Measurements from ENCODE around the gene OARD1.

The OARD1 gene

DNA sequence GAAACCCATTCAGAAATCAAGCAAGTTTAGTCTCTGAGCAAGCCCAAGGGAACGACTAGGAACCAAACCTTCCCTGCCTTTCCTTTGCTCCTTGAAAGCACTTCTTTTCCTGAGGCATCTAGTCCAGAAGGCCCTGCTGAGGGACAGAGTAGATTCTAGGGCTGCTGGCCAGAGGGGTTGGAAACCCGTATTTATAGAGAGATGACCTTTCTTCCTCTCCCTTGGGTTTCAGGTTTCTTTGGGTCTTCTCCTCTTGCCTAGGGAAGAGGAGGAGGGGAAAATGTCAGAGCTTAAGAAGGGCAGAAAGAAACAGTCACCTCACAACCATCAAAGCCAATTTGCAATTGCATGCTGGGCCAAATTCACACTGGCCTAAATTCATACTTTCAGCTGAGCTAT lies 13.4 kb downstream of the OARD1 start:
- Histone ChIP-seq H3K4me3 (ENCODE audit: low read length) (no peak overlapping the region), H3K36me3 (ENCODE audit: control insufficient read depth, insufficient read depth, low read length, severe bottlenecking) (peaks cover 3% of the 10 kb centered on the region), H3K9ac (ENCODE audit: low read length) (no peak overlapping the region), H3K9me3 (ENCODE audit: control insufficient read depth, low read length) (no peaks in the 10 kb centered on the region), H3K4me1 (ENCODE audit: control insufficient read depth, insufficient read depth, low read length) (peaks cover 4% of the 10 kb centered on the region), H3K27me3 (replicated peaks; ENCODE audit: control insufficient read depth, insufficient read depth, low read length) (no peaks in the 10 kb centered on the region)
- no peak for DNase-seq (ENCODE audit: low read depth)

GRCh38 chr6:41056768-41057490 lies 15.2 kb downstream of the OARD1 start:
- H3K9me3 ChIP-seq (ENCODE audit: control insufficient read depth, low read length) = no peaks in the 10 kb centered on the region
- no peaks in the 10 kb centered on the region for H3K36me3 ChIP-seq (ENCODE audit: control insufficient read depth, insufficient read depth, low read length, severe bottlenecking)
- no peak overlapping the region for H3K4me3 ChIP-seq (ENCODE audit: low read length)
- no peak overlapping the region for H3K9ac ChIP-seq (ENCODE audit: low read length)
- peaks cover 4% of the 10 kb centered on the region for H3K4me1 ChIP-seq (ENCODE audit: control insufficient read depth, insufficient read depth, low read length)
- H3K27me3 ChIP-seq (replicated peaks; ENCODE audit: control insufficient read depth, insufficient read depth, low read length) = no peaks in the 10 kb centered on the region
- no peak for DNase-seq (ENCODE audit: low read depth)

- no peak overlapping the region for H3K4me3 ChIP-seq (ENCODE audit: low read length)
- no peak overlapping the region for H3K9ac ChIP-seq (ENCODE audit: low read length)
- no peaks in the 10 kb centered on the region for H3K36me3 ChIP-seq (ENCODE audit: control insufficient read depth, insufficient read depth, low read length, severe bottlenecking)
- no peaks in the 10 kb centered on the region for H3K27me3 ChIP-seq (replicated peaks; ENCODE audit: control insufficient read depth, insufficient read depth, low read length)
- peaks cover 4% of the 10 kb centered on the region for H3K4me1 ChIP-seq (ENCODE audit: control insufficient read depth, insufficient read depth, low read length)
- H3K9me3 ChIP-seq (ENCODE audit: control insufficient read depth, low read length) = no peaks in the 10 kb centered on the region
- no peak for DNase-seq (ENCODE audit: low read depth)
Measured at GRCh38 chr6:41055149-41055548, 17.0 kb downstream of the OARD1 start.

DNA sequence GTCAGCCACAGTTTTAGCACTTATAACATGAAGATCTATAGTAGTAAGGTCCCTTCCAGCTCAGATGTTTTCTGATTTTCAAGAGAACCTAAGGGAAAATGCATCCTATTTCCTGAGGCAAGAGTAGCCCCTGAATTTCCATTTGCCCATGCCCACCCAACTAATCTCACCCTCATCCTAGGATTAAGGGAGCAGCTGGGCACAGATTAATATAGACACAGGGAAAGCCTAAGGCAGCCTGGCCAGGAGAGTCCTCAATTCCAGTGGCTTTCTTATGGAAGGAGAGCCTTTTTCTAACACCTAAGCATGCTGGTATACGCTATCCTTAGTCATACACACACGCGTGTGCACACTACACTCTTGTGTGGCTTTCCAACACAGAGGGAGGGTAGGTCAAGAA lies 17.6 kb downstream of the OARD1 start:
- Histone ChIP-seq H3K4me1 (ENCODE audit: control insufficient read depth, insufficient read depth, low read length) (peaks cover 1% of the 10 kb centered on the region), H3K9me3 (ENCODE audit: control insufficient read depth, low read length) (no peaks in the 10 kb centered on the region), H3K4me3 (ENCODE audit: low read length) (no peak overlapping the region), H3K9ac (ENCODE audit: low read length) (no peak overlapping the region), H3K27me3 (replicated peaks; ENCODE audit: control insufficient read depth, insufficient read depth, low read length) (no peaks in the 10 kb centered on the region), H3K36me3 (ENCODE audit: control insufficient read depth, insufficient read depth, low read length, severe bottlenecking) (no peaks in the 10 kb centered on the region)
- DNase-seq (ENCODE audit: low read depth) = no peak

GRCh38 chr6:41053041-41053440 lies 19.1 kb downstream of the OARD1 start, which contains the start of gene APOBEC2:
Gene APOBEC2 (plus strand): TSS chr6:41053202. CDS start chr6:41053348, 146 bp downstream.
- no peak within 1 kb of the TSS for H3K4me3 ChIP-seq (ENCODE audit: low read length)
- no peaks in the 10 kb centered on the region for H3K4me1 ChIP-seq (ENCODE audit: control insufficient read depth, insufficient read depth, low read length)
- no peaks in the 10 kb centered on the region for H3K9me3 ChIP-seq (ENCODE audit: control insufficient read depth, low read length)

DNA sequence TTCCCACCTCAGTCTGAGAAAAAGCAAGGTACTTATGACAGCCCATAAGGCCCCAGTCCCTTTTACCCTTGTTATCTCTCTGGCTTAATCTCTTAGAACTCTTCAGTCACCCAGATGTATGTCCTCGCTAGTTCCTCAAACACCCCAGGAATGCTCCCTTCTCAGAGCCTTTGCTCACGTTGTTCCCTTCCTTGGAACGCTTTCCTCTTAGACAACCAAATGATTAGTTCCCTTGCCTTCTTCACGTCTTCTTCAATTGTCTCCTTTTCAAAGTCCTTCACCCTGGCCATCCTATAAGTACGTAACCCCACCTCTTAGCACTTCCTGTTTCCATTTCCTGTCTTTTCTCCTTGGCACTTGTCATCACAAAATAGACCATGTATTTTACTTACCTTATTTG lies 20.3 kb downstream of the OARD1 start:
- H3K9ac ChIP-seq (ENCODE audit: low read length) = no peak overlapping the region
- no peaks in the 10 kb centered on the region for H3K9me3 ChIP-seq (ENCODE audit: control insufficient read depth, low read length)
- H3K36me3 ChIP-seq (ENCODE audit: control insufficient read depth, insufficient read depth, low read length, severe bottlenecking) = no peaks in the 10 kb centered on the region
- no peak overlapping the region for H3K4me3 ChIP-seq (ENCODE audit: low read length)
- H3K27me3 ChIP-seq (replicated peaks; ENCODE audit: control insufficient read depth, insufficient read depth, low read length) = peaks cover 3% of the 10 kb centered on the region
- no peak for DNase-seq (ENCODE audit: low read depth)
- H3K4me1 ChIP-seq (ENCODE audit: control insufficient read depth, insufficient read depth, low read length) = no peaks in the 10 kb centered on the region

More at GRCh38 chr6:41053041-41053440, 19.1 kb downstream of the OARD1 start, which contains the start of gene APOBEC2:
- Histone ChIP-seq H3K27me3 (replicated peaks; ENCODE audit: control insufficient read depth, insufficient read depth, low read length) (no peaks in the 10 kb centered on the region), H3K9ac (ENCODE audit: low read length) (no peak within 1 kb of the TSS), H3K36me3 (ENCODE audit: control insufficient read depth, insufficient read depth, low read length, severe bottlenecking) (no peaks in the 10 kb centered on the region)
- no peak for DNase-seq (ENCODE audit: low read depth)

- Histone ChIP-seq H3K4me1 (ENCODE audit: control insufficient read depth, insufficient read depth, low read length) (no peaks in the 10 kb centered on the region), H3K36me3 (ENCODE audit: control insufficient read depth, insufficient read depth, low read length, severe bottlenecking) (no peaks in the 10 kb centered on the region), H3K9me3 (ENCODE audit: control insufficient read depth, low read length) (no peaks in the 10 kb centered on the region), H3K4me3 (ENCODE audit: low read length) (no peak overlapping the region), H3K9ac (ENCODE audit: low read length) (no peak overlapping the region), H3K27me3 (replicated peaks; ENCODE audit: control insufficient read depth, insufficient read depth, low read length) (peaks cover 4% of the 10 kb centered on the region)
- DNase-seq (ENCODE audit: low read depth) = no peak
Measured at GRCh38 chr6:41050536-41050935, 21.6 kb downstream of the OARD1 start.

GRCh38 chr6:41049955-41050354 lies 22.2 kb downstream of the OARD1 start:
- peaks cover 4% of the 10 kb centered on the region for H3K27me3 ChIP-seq (replicated peaks; ENCODE audit: control insufficient read depth, insufficient read depth, low read length)
- no peak overlapping the region for H3K4me3 ChIP-seq (ENCODE audit: low read length)
- H3K9me3 ChIP-seq (ENCODE audit: control insufficient read depth, low read length) = no peaks in the 10 kb centered on the region
- H3K4me1 ChIP-seq (ENCODE audit: control insufficient read depth, insufficient read depth, low read length) = no peaks in the 10 kb centered on the region
- H3K9ac ChIP-seq (ENCODE audit: low read length) = no peak overlapping the region
- DNase-seq (ENCODE audit: low read depth) = no peak
- H3K36me3 ChIP-seq (ENCODE audit: control insufficient read depth, insufficient read depth, low read length, severe bottlenecking) = no peaks in the 10 kb centered on the region

GRCh38 chr6:41049521-41049920 lies 22.6 kb downstream of the OARD1 start:
- Histone ChIP-seq H3K27me3 (replicated peaks; ENCODE audit: control insufficient read depth, insufficient read depth, low read length) (peaks cover 4% of the 10 kb centered on the region), H3K36me3 (ENCODE audit: control insufficient read depth, insufficient read depth, low read length, severe bottlenecking) (no peaks in the 10 kb centered on the region), H3K9ac (ENCODE audit: low read length) (no peak overlapping the region), H3K9me3 (ENCODE audit: control insufficient read depth, low read length) (no peaks in the 10 kb centered on the region), H3K4me3 (ENCODE audit: low read length) (no peak overlapping the region), H3K4me1 (ENCODE audit: control insufficient read depth, insufficient read depth, low read length) (no peaks in the 10 kb centered on the region)
- peak; percentile 16 for DNase-seq (ENCODE audit: low read depth)

DNA sequence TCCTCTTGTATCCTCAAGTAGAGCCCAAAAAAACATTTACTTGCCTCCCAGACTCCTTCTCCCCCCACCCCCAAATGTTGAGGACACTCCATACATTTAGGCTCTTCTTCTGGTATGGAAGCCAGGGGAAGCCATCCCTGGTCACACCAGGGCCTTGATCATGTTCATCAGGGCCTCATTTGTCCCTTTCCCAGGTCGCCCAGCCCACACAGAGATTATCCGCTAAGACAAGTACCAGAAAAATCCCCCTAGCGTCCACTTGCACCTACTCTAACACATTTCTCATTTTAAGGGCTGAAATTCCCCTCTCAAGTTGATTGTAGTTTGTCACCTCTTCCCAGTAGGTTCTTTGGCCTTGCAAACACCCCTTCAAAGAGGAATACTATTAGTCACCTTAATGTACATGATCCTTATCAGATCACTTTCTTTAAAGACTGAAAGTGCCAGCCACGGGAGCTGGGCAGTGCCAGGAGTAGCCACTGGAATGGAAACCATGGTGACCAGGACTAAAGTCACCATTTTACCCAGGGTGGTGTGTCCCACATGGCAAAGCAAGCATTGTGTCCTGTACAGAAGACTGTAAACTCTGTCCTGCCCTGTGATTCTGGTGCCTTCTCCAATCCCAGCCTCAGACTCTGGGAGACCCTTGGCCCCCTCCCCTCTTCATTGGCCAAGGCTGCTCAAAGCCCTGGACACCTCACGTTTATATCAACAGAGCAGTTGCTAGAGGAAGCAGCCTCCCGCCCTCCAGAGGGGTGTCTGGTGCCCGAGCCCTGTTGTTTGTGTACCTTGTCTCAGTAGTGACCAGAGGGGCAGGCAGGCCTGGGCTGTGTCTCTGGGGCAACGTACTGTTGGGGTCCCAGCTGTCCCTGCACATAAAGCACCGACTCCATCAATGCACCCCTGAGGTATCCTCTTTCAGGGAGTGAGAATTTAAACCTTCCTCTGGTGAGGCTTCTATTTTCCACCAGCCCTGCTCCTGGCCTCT lies 24.1 kb downstream of the OARD1 start:
- Histone ChIP-seq H3K9me3 (ENCODE audit: control insufficient read depth, low read length) (no peaks in the 10 kb centered on the region), H3K36me3 (ENCODE audit: control insufficient read depth, insufficient read depth, low read length, severe bottlenecking) (no peaks in the 10 kb centered on the region), H3K9ac (ENCODE audit: low read length) (no peak overlapping the region), H3K4me1 (ENCODE audit: control insufficient read depth, insufficient read depth, low read length) (no peaks in the 10 kb centered on the region), H3K27me3 (replicated peaks; ENCODE audit: control insufficient read depth, insufficient read depth, low read length) (peaks cover 4% of the 10 kb centered on the region), H3K4me3 (ENCODE audit: low read length) (no peak overlapping the region)
- no peak for DNase-seq (ENCODE audit: low read depth)

- no peak overlapping the region for H3K9ac ChIP-seq (ENCODE audit: low read length)
Measured at GRCh38 chr6:41047306-41047705, 24.9 kb downstream of the OARD1 start.

More at GRCh38 chr6:41047306-41047705, 24.9 kb downstream of the OARD1 start:
- Histone ChIP-seq H3K4me1 (ENCODE audit: control insufficient read depth, insufficient read depth, low read length) (no peaks in the 10 kb centered on the region), H3K36me3 (ENCODE audit: control insufficient read depth, insufficient read depth, low read length, severe bottlenecking) (no peaks in the 10 kb centered on the region), H3K27me3 (replicated peaks; ENCODE audit: control insufficient read depth, insufficient read depth, low read length) (peaks cover 4% of the 10 kb centered on the region), H3K4me3 (ENCODE audit: low read length) (no peak overlapping the region), H3K9me3 (ENCODE audit: control insufficient read depth, low read length) (no peaks in the 10 kb centered on the region)
- DNase-seq (ENCODE audit: low read depth) = no peak
